ENCODE results near the gene LSP1. TPM values are rescaled to one million over a fixed set of nuclear protein-coding genes. Genes with fewer than 3 reads are reported as not detected.

The LSP1 gene
- total RNA-seq, 1 donor from 2014 or later: 29.2 TPM

DNA sequence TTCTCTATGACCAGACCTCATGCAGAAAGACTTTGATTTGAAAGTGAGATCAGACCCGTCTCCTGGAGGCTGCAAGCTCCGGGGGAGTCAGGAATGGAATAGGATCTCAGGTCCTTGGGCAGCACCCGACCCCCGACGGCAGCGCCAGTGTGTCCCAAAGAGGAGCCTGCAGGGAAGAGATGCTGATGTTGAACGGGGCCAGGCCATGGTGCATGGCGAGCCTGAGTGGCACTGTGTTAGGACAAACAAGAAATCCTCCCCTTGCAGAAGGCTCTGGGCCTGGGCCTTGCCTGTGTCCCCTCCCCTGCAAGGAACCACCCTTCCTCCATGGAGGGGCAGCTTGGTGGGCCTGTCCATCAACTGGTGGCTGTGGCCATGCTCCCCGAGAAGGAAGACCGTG is 38.2 kb upstream of the LSP1 start:
- Histone ChIP-seq H3K9ac (ENCODE audit: low read depth in 1 of 3, low read length in 3 of 3) (no peak overlapping the region), H3K4me1 (ENCODE audit: control insufficient read depth in 3 of 3, insufficient read depth in 3 of 3, low read length in 3 of 3) (no peaks in the 10 kb centered on the region), H3K27ac (ENCODE audit: low read depth, low read length) (no peak overlapping the region), H3K27me3 (ENCODE audit: control insufficient read depth in 3 of 3, insufficient read depth in 3 of 3, low read length in 3 of 3) (peaks cover 3 to 15% (median 8%) of the 10 kb centered on the region in 3 donors), H3K36me3 (ENCODE audit: control insufficient read depth in 3 of 3, insufficient read depth in 3 of 3, low read length in 3 of 3) (no peaks in the 10 kb centered on the region), H3K4me3 (ENCODE audit: low read length in 3 of 3) (no peak overlapping the region), H3K9me3 (ENCODE audit: control insufficient read depth in 3 of 3, low read length in 3 of 3) (peaks cover 0 to 7% (median 7%) of the 10 kb centered on the region in 3 donors)

DNA sequence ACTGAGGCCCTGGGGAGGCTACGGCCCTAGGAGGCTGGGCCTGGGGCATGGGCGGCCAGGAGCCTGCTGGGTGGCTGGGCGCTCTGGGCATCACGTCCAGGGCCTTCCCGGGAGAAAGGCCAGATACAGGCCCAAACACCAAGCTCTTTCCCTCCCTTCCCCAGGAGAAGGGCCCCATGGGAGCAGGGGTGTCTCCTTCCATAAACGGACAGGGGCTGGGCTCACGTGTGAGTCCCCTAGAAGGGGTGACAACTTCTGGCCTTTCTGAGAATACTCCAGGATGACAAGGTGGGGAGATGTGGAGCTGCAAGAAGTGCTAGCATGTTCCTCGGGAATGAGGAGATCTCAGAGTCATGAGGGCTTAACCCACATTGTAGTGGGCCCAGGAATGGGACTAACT is 37.6 kb upstream of the LSP1 start:
- H3K9me3 ChIP-seq (ENCODE audit: control insufficient read depth in 3 of 3, low read length in 3 of 3): peaks cover 0 to 7% (median 7%) of the 10 kb centered on the region in 3 donors
- no peaks in the 10 kb centered on the region for H3K4me1 ChIP-seq (ENCODE audit: control insufficient read depth in 3 of 3, insufficient read depth in 3 of 3, low read length in 3 of 3)
- H3K27ac ChIP-seq (ENCODE audit: low read depth, low read length): no peak overlapping the region
- H3K4me3 ChIP-seq (ENCODE audit: low read length in 3 of 3): no peak overlapping the region
- no peaks in the 10 kb centered on the region for H3K36me3 ChIP-seq (ENCODE audit: control insufficient read depth in 3 of 3, insufficient read depth in 3 of 3, low read length in 3 of 3)
- H3K27me3 ChIP-seq (ENCODE audit: control insufficient read depth in 3 of 3, insufficient read depth in 3 of 3, low read length in 3 of 3): peaks cover 3 to 15% (median 8%) of the 10 kb centered on the region in 3 donors
- H3K9ac ChIP-seq (ENCODE audit: low read depth in 1 of 3, low read length in 3 of 3): no peak overlapping the region

DNA sequence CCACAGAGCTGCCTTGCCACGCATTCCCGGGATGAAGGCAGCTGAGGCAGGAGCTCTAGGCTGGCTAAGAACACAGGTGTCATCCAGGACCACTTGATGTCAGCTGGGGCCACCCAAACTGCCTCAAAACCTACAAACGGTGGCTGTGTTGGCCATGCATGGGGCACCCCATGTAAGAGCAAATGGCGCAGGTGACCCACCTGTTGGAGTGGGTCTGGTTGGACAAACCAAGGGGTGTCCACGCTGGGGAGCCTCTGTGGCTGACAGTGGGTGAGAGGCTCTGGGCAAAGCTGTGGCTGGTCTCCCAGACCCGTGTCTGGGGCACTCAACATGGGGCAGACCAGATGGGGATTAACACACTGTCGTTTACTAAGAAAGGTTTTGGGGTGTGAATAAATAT is 37.1 kb upstream of the LSP1 start:
- peaks cover 3 to 15% (median 8%) of the 10 kb centered on the region in 3 donors for H3K27me3 ChIP-seq (ENCODE audit: control insufficient read depth in 3 of 3, insufficient read depth in 3 of 3, low read length in 3 of 3)
- H3K4me1 ChIP-seq (ENCODE audit: control insufficient read depth in 3 of 3, insufficient read depth in 3 of 3, low read length in 3 of 3): no peaks in the 10 kb centered on the region
- H3K36me3 ChIP-seq (ENCODE audit: control insufficient read depth in 3 of 3, insufficient read depth in 3 of 3, low read length in 3 of 3): no peaks in the 10 kb centered on the region
- no peak overlapping the region for H3K4me3 ChIP-seq (ENCODE audit: low read length in 3 of 3)
- peaks cover 0 to 7% (median 7%) of the 10 kb centered on the region in 3 donors for H3K9me3 ChIP-seq (ENCODE audit: control insufficient read depth in 3 of 3, low read length in 3 of 3)
- H3K27ac ChIP-seq (ENCODE audit: low read depth, low read length): no peak overlapping the region
- no peak overlapping the region for H3K9ac ChIP-seq (ENCODE audit: low read depth in 1 of 3, low read length in 3 of 3)

GRCh38 chr11:1817000-1817399 is 35.9 kb upstream of the LSP1 start:
- Histone ChIP-seq H3K9ac (ENCODE audit: low read depth in 1 of 3, low read length in 3 of 3) (no peak overlapping the region), H3K9me3 (ENCODE audit: control insufficient read depth in 3 of 3, low read length in 3 of 3) (peaks cover 0 to 7% (median 7%) of the 10 kb centered on the region in 3 donors), H3K27ac (ENCODE audit: low read depth, low read length) (no peak overlapping the region), H3K4me1 (ENCODE audit: control insufficient read depth in 3 of 3, insufficient read depth in 3 of 3, low read length in 3 of 3) (no peaks in the 10 kb centered on the region), H3K4me3 (ENCODE audit: low read length in 3 of 3) (no peak overlapping the region), H3K27me3 (ENCODE audit: control insufficient read depth in 3 of 3, insufficient read depth in 3 of 3, low read length in 3 of 3) (peaks cover 3 to 15% (median 8%) of the 10 kb centered on the region in 3 donors), H3K36me3 (ENCODE audit: control insufficient read depth in 3 of 3, insufficient read depth in 3 of 3, low read length in 3 of 3) (no peaks in the 10 kb centered on the region)

DNA sequence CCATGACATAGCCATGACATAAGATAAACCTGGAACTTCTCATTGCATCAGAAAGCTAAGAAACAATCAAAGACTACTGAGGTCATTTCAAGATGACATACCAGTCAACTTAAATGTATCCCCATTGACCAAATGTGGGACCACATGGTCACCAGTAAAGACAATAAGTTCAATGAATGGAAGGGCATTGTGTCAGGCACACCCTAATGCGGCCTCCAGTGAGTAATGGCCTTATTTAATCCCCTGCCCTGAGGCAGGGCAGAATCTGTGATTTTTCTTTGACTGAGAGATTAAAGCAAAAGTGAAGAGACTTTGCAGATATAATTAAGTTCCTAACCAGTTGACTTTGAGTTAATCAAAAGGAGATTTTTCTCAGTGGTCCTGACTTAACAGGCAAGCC is 35.4 kb upstream of the LSP1 start:
- H3K4me1 ChIP-seq (ENCODE audit: control insufficient read depth in 3 of 3, insufficient read depth in 3 of 3, low read length in 3 of 3): no peaks in the 10 kb centered on the region
- H3K9me3 ChIP-seq (ENCODE audit: control insufficient read depth in 3 of 3, low read length in 3 of 3): peaks cover 0 to 7% (median 4%) of the 10 kb centered on the region in 3 donors
- no peak overlapping the region for H3K4me3 ChIP-seq (ENCODE audit: low read length in 3 of 3)
- H3K27ac ChIP-seq (ENCODE audit: low read depth, low read length): no peak overlapping the region
- no peak overlapping the region for H3K9ac ChIP-seq (ENCODE audit: low read depth in 1 of 3, low read length in 3 of 3)
- peaks cover 3 to 15% (median 8%) of the 10 kb centered on the region in 3 donors for H3K27me3 ChIP-seq (ENCODE audit: control insufficient read depth in 3 of 3, insufficient read depth in 3 of 3, low read length in 3 of 3)
- H3K36me3 ChIP-seq (ENCODE audit: control insufficient read depth in 3 of 3, insufficient read depth in 3 of 3, low read length in 3 of 3): no peaks in the 10 kb centered on the region

DNA sequence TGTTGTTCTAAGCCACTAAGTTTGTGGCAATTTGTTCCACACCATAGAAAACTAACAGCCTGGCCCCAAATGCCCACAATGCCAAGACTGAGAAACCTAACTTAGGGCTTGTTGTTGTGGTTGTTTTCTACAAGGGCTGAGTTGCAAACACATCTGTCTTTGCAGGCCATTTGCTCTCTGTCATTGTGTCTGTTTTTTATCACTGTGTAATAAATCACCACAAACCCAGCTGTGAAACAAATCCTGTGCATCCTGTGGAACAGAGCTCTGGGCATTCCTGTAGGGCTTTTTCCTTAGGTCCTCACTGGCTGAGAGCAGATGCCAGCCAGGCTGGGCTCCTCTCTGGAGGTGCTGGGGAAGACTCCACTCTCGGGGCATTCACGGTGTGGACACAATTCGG is 33.8 kb upstream of the LSP1 start:
- no peak overlapping the region for H3K9ac ChIP-seq (ENCODE audit: low read depth in 1 of 3, low read length in 3 of 3)
- peaks cover 3 to 15% (median 8%) of the 10 kb centered on the region in 3 donors for H3K27me3 ChIP-seq (ENCODE audit: control insufficient read depth in 3 of 3, insufficient read depth in 3 of 3, low read length in 3 of 3)
- H3K4me1 ChIP-seq (ENCODE audit: control insufficient read depth in 3 of 3, insufficient read depth in 3 of 3, low read length in 3 of 3): no peaks in the 10 kb centered on the region
- H3K4me3 ChIP-seq (ENCODE audit: low read length in 3 of 3): no peak overlapping the region
- H3K27ac ChIP-seq (ENCODE audit: low read depth, low read length): no peak overlapping the region
- H3K36me3 ChIP-seq (ENCODE audit: control insufficient read depth in 3 of 3, insufficient read depth in 3 of 3, low read length in 3 of 3): no peaks in the 10 kb centered on the region
- peaks cover 0 to 7% (median 4%) of the 10 kb centered on the region in 3 donors for H3K9me3 ChIP-seq (ENCODE audit: control insufficient read depth in 3 of 3, low read length in 3 of 3)

DNA sequence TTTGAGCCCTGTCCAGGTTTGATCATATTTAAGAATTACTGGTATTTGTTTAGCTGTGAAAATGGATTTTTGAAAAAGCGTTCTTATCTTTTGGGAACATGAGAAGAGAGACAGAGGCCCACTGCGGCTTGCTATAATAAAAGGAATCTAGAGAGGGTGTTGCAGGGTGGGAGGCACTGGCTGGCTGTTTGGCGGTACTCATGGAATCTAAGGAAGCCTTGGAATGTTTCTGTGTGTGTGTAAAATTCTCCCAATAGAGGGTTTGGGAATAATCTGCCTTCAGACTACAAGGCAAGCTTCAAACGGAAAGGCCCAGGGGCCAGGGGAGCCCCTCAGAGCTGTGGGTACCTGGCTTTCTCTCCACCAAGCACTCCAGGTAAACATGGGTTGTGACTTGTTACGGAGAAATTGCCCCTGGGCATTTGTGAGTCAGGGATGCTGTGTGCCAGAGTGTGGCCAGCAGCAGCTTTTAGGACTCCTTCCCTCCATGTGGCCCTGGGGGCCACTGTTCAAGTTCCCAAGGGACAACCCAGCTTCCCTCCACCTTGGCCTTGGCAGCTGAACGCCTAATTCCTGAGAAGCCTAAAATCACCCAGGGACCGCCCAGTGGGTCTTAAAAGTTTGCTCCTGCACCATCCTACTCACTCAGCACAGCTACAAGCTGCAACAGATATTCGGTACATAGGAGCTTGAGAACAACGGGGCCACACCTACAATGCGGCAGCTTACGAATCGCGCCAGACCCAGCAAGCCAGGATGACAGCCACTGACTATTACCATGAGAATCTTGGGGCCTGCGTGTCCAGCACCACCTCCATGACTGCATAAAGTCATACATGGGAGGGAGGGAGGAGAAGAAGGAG is 32.2 kb upstream of the LSP1 start:
- no peaks in the 10 kb centered on the region for H3K4me1 ChIP-seq (ENCODE audit: control insufficient read depth in 3 of 3, insufficient read depth in 3 of 3, low read length in 3 of 3)
- no peak overlapping the region for H3K9ac ChIP-seq (ENCODE audit: low read depth in 1 of 3, low read length in 3 of 3)
- H3K36me3 ChIP-seq (ENCODE audit: control insufficient read depth in 3 of 3, insufficient read depth in 3 of 3, low read length in 3 of 3): no peaks in the 10 kb centered on the region

DNA sequence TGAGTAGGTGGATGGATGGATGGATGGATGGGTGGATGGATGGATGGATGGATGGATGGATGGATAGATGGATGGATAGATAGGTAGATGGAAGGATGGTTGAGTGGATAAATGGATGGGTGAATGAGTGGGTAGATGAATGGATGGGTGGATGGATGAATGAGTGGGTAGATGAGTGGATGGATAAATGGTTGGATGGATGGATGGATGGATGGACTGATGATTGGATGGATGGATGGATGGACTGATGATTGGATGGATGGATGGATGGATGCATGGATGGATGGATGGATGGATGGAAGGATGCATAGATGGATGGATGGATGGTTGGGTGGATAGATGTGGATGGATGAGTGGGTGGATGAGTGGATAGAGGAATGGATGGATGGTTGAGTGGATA is 31.3 kb upstream of the LSP1 start:
- Histone ChIP-seq H3K27ac (ENCODE audit: low read depth, low read length) (no peak overlapping the region), H3K9me3 (ENCODE audit: control insufficient read depth in 3 of 3, low read length in 3 of 3) (peaks cover 0 to 7% (median 4%) of the 10 kb centered on the region in 3 donors), H3K4me3 (ENCODE audit: low read length in 3 of 3) (no peak overlapping the region), H3K36me3 (ENCODE audit: control insufficient read depth in 3 of 3, insufficient read depth in 3 of 3, low read length in 3 of 3) (no peaks in the 10 kb centered on the region), H3K27me3 (ENCODE audit: control insufficient read depth in 3 of 3, insufficient read depth in 3 of 3, low read length in 3 of 3) (peaks cover 0 to 8% (median 0%) of the 10 kb centered on the region in 3 donors), H3K4me1 (ENCODE audit: control insufficient read depth in 3 of 3, insufficient read depth in 3 of 3, low read length in 3 of 3) (peaks cover 0 to 3% (median 0%) of the 10 kb centered on the region in 3 donors), H3K9ac (ENCODE audit: low read depth in 1 of 3, low read length in 3 of 3) (no peak overlapping the region)

More for the DNA sequence above, 32.2 kb upstream of the LSP1 start:
- peaks cover 0 to 7% (median 4%) of the 10 kb centered on the region in 3 donors for H3K9me3 ChIP-seq (ENCODE audit: control insufficient read depth in 3 of 3, low read length in 3 of 3)
- H3K27ac ChIP-seq (ENCODE audit: low read depth, low read length): no peak overlapping the region
- H3K27me3 ChIP-seq (ENCODE audit: control insufficient read depth in 3 of 3, insufficient read depth in 3 of 3, low read length in 3 of 3): peaks cover 3 to 7% (median 4%) of the 10 kb centered on the region in 3 donors
- no peak overlapping the region for H3K4me3 ChIP-seq (ENCODE audit: low read length in 3 of 3)

GRCh38 chr11:1822648-1823375 is 30.1 kb upstream of the LSP1 start:
- peaks cover 8 to 15% (median 12%) of the 10 kb centered on the region in 3 donors for H3K4me1 ChIP-seq (ENCODE audit: control insufficient read depth in 3 of 3, insufficient read depth in 3 of 3, low read length in 3 of 3)
- H3K4me3 ChIP-seq (ENCODE audit: low read length in 3 of 3): no peak overlapping the region
- peaks cover 0 to 7% (median 3%) of the 10 kb centered on the region in 3 donors for H3K9me3 ChIP-seq (ENCODE audit: control insufficient read depth in 3 of 3, low read length in 3 of 3)
- no peak overlapping the region for H3K9ac ChIP-seq (ENCODE audit: low read depth in 1 of 3, low read length in 3 of 3)
- H3K27ac ChIP-seq (ENCODE audit: low read depth, low read length): no peak overlapping the region
- no peaks in the 10 kb centered on the region for H3K36me3 ChIP-seq (ENCODE audit: control insufficient read depth in 3 of 3, insufficient read depth in 3 of 3, low read length in 3 of 3)
- peaks cover 0 to 18% (median 8%) of the 10 kb centered on the region in 3 donors for H3K27me3 ChIP-seq (ENCODE audit: control insufficient read depth in 3 of 3, insufficient read depth in 3 of 3, low read length in 3 of 3)

Measured in skeletal muscle tissue (tissue), 4 donors.